Activated naive CD4-positive, alpha-beta T cell treated with Interleukin-2 at 50 U/mL for 16 hours (primary cell): ENCODE measurements around the gene EPHB1.

Source experiments
- DNase-seq: peaks from one replicate; pipeline ENCODE4 v3.0.0-alpha.2; 2020

Gene EPHB1

GRCh38 chr3:135138776-135139175 lies 343.7 kb downstream of the EPHB1 start:
- no peak for DNase-seq

- DNase-seq = no peak
These were observed 345.5 kb downstream of the EPHB1 start for GRCh38 chr3:135140591-135140990.

GRCh38 chr3:135141160-135141559 lies 346.1 kb downstream of the EPHB1 start:
- DNase-seq = no peak

- DNase-seq = no peak
These were observed 346.6 kb downstream of the EPHB1 start for GRCh38 chr3:135141672-135142071.

- DNase-seq = no peak
These were observed 347.5 kb downstream of the EPHB1 start for GRCh38 chr3:135142530-135142929.

- no peak for DNase-seq
These were observed 348.4 kb downstream of the EPHB1 start for GRCh38 chr3:135143474-135143873.

- DNase-seq = no peak
These were observed 350.5 kb downstream of the EPHB1 start for GRCh38 chr3:135145581-135145980.

- no peak for DNase-seq
These were observed 352.6 kb downstream of the EPHB1 start for GRCh38 chr3:135147657-135148056.

- DNase-seq = no peak
These were observed 353.4 kb downstream of the EPHB1 start for GRCh38 chr3:135148398-135149020.

- DNase-seq = no peak
These were observed 354.9 kb downstream of the EPHB1 start for GRCh38 chr3:135149707-135150681.

GRCh38 chr3:135154186-135154585 lies 359.1 kb downstream of the EPHB1 start:
- no peak for DNase-seq

- no peak for DNase-seq
These were observed 360.2 kb downstream of the EPHB1 start for GRCh38 chr3:135155228-135155627.

- no peak for DNase-seq
These were observed 360.7 kb downstream of the EPHB1 start for GRCh38 chr3:135155791-135156190.

- DNase-seq = no peak
These were observed 362.1 kb downstream of the EPHB1 start for GRCh38 chr3:135157045-135157740.

- no peak for DNase-seq
These were observed 363.5 kb downstream of the EPHB1 start for GRCh38 chr3:135158520-135158919.

GRCh38 chr3:135159681-135160247 lies 364.7 kb downstream of the EPHB1 start:
- no peak for DNase-seq

- no peak for DNase-seq
These were observed 366.4 kb downstream of the EPHB1 start for GRCh38 chr3:135161425-135161824.

GRCh38 chr3:135163701-135164100 lies 368.6 kb downstream of the EPHB1 start:
- no peak for DNase-seq

- DNase-seq = no peak
These were observed 370.2 kb downstream of the EPHB1 start for GRCh38 chr3:135165260-135165659.

- DNase-seq = no peak
These were observed 371.3 kb downstream of the EPHB1 start for GRCh38 chr3:135166266-135166825.

- no peak for DNase-seq
These were observed 373.8 kb downstream of the EPHB1 start for GRCh38 chr3:135168822-135169221.

- no peak for DNase-seq
These were observed 374.6 kb downstream of the EPHB1 start for GRCh38 chr3:135169651-135170050.

GRCh38 chr3:135170732-135171131 lies 375.7 kb downstream of the EPHB1 start:
- no peak for DNase-seq
